Measurements from ENCODE around the gene TFDP2.
"Not testable (repeated sequence)": the region's sequence is repeated elsewhere in the genome, so short reads cannot be mapped to it uniquely, and the experiment has no call there.

Gene TFDP2

GRCh38 chr3:142127941-142128658 lies 21.2 kb downstream of the TFDP2 start:
- no peak for DNase-seq (ENCODE audit: low spot score)

GRCh38 chr3:142124243-142124642 lies 25.1 kb downstream of the TFDP2 start:
- no peak for DNase-seq (ENCODE audit: low spot score)

GRCh38 chr3:142120707-142121106 lies 28.6 kb downstream of the TFDP2 start:
- DNase-seq (ENCODE audit: low spot score) = no peak

GRCh38 chr3:142118911-142119310 lies 30.4 kb downstream of the TFDP2 start:
- DNase-seq (ENCODE audit: low spot score) = no peak

- no peak for DNase-seq (ENCODE audit: low spot score)
Observed at GRCh38 chr3:142117056-142117851, 32.1 kb downstream of the TFDP2 start.

- DNase-seq (ENCODE audit: low spot score) = no peak
Observed at GRCh38 chr3:142115867-142116668, 33.3 kb downstream of the TFDP2 start.

GRCh38 chr3:142112601-142113000 lies 36.7 kb downstream of the TFDP2 start:
- DNase-seq (ENCODE audit: low spot score) = no peak

GRCh38 chr3:142106548-142106947 lies 42.8 kb downstream of the TFDP2 start:
- peak; percentile 31 for DNase-seq (ENCODE audit: low spot score)

- DNase-seq (ENCODE audit: low spot score) = no peak
Observed at GRCh38 chr3:142105991-142106390, 43.4 kb downstream of the TFDP2 start.

GRCh38 chr3:142104763-142105162 lies 44.6 kb downstream of the TFDP2 start:
- DNase-seq (ENCODE audit: low spot score) = peak; percentile 43

- DNase-seq (ENCODE audit: low spot score) = peak; percentile 32
Observed at GRCh38 chr3:142098964-142099363, 50.4 kb downstream of the TFDP2 start.

- DNase-seq (ENCODE audit: low spot score) = peak; percentile 15
Observed at GRCh38 chr3:142097099-142097843, 52.1 kb downstream of the TFDP2 start.

- DNase-seq (ENCODE audit: low spot score) = peak; percentile 94
Observed at GRCh38 chr3:142095841-142096240, 53.5 kb downstream of the TFDP2 start.

- DNase-seq (ENCODE audit: low spot score) = not testable (repeated sequence)
Observed at GRCh38 chr3:142088925-142089324, 60.4 kb downstream of the TFDP2 start.

- no peak for DNase-seq (ENCODE audit: low spot score)
Observed at GRCh38 chr3:142088522-142088921, 60.8 kb downstream of the TFDP2 start.

GRCh38 chr3:142087676-142088075 lies 61.7 kb downstream of the TFDP2 start:
- DNase-seq (ENCODE audit: low spot score) = no peak

- DNase-seq (ENCODE audit: low spot score) = no peak
Observed at GRCh38 chr3:142086581-142087090, 62.7 kb downstream of the TFDP2 start.

GRCh38 chr3:142081178-142081577 lies 68.2 kb downstream of the TFDP2 start:
- no peak for DNase-seq (ENCODE audit: low spot score)

GRCh38 chr3:142077859-142078500 lies 71.4 kb downstream of the TFDP2 start:
- no peak for DNase-seq (ENCODE audit: low spot score)

GRCh38 chr3:142077155-142077858 lies 72.0 kb downstream of the TFDP2 start:
- DNase-seq (ENCODE audit: low spot score) = no peak

All from NAMALWA (cell line).